Omental fat pad (tissue), 4 donors: Measurements from ENCODE around the gene PRR33. TPM values are rescaled to one million over a fixed set of nuclear protein-coding genes. Genes with fewer than 3 reads are reported as not detected.

Experiments used
- ATAC-seq: fragments of 150-250 bp; one replicate; pipeline ENCODE4 v1.9.1; 2016; ENCODE audit warnings: mild to moderate bottlenecking, moderate library complexity; ENCODE audit not compliant: low FRiP score
- DNase-seq: peaks from one replicate; pipeline ENCODE4 v3.0.0-alpha.2; 2019; ENCODE audit warnings: low spot score
- total RNA-seq, 4 donors: library from RNA; depleted of rRNA; stranded (reverse); fragments of >200 nt; gene quantifications; one replicate each; pipeline ENCODE4 v1.1.0, GENCODE V29; 2016
- TF ChIP-seq, protein P1 (sequence below), 3 donors: fragments of 450-650 bp; IDR thresholded peaks; one replicate each; pipeline ENCODE4 v1.5.1; 2016 to 2017; ENCODE audit warnings: antibody characterized with exemption in 3 of 3, mild to moderate bottlenecking in 3 of 3, moderate library complexity in 2 of 3

PRR33 gene
- total RNA-seq, 4 donors from 2014 or later = not detected

GRCh38 chr11:1870326-1870696, 21.4 kb downstream of the PRR33 start:
- TF ChIP-seq, protein P1, sequence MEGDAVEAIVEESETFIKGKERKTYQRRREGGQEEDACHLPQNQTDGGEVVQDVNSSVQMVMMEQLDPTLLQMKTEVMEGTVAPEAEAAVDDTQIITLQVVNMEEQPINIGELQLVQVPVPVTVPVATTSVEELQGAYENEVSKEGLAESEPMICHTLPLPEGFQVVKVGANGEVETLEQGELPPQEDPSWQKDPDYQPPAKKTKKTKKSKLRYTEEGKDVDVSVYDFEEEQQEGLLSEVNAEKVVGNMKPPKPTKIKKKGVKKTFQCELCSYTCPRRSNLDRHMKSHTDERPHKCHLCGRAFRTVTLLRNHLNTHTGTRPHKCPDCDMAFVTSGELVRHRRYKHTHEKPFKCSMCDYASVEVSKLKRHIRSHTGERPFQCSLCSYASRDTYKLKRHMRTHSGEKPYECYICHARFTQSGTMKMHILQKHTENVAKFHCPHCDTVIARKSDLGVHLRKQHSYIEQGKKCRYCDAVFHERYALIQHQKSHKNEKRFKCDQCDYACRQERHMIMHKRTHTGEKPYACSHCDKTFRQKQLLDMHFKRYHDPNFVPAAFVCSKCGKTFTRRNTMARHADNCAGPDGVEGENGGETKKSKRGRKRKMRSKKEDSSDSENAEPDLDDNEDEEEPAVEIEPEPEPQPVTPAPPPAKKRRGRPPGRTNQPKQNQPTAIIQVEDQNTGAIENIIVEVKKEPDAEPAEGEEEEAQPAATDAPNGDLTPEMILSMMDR (IDR thresholded peaks at IDR 0.05) = no peak
- DNase-seq (no peak), ATAC-seq (no peak)

DNA sequence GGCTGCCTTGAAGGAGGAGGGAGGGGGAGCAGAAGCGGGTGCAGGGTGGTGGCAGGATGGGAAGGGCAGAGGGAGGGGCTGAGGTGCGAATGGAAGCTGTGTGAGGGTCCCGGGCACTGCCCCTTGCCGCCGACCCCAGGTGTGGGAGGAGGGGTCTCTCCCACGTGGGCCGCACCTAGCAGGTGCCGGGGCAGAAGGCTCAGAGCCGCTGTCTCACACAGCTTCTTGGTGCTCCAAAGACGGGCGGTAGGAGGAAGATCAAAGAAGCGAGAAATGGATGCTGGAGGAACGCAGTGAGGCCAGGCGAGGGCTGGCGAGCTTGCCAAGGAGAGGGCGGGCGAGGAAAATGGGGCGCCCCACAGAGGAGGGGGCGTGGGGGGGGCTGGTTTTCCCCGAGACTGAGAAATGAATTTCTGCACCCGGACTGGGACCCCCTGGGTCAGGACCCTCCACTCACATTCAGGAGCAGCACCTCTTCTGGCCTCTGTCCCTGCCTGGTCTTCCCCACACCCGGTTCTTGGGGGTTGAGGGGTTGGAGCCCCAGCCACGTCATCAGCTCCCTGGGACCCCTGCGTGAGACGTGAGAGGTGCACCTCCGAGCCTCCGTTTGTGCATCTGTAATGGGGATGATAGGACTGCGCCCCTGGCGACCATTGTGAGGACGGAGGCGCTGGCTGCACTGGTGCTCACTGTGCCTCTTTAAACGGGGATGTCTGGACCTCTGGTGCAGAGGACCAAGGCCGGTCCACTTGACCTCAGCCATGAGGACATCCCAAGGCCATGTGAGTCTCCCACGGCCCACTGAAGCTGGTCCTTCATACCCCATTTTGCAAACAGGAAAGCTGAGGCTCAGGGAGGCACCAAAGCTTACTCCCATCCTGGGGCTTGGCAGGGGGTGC, 22.0 kb downstream of the PRR33 start:
- TF ChIP-seq, protein P1 (IDR thresholded peaks at IDR 0.05) = no peak
- DNase-seq (no peak), ATAC-seq (no peak)

GRCh38 chr11:1868636-1869291, 22.9 kb downstream of the PRR33 start:
- no peak for DNase-seq
- ATAC-seq = no peak
- TF ChIP-seq, protein P1 (IDR thresholded peaks at IDR 0.05) = no peak

DNA sequence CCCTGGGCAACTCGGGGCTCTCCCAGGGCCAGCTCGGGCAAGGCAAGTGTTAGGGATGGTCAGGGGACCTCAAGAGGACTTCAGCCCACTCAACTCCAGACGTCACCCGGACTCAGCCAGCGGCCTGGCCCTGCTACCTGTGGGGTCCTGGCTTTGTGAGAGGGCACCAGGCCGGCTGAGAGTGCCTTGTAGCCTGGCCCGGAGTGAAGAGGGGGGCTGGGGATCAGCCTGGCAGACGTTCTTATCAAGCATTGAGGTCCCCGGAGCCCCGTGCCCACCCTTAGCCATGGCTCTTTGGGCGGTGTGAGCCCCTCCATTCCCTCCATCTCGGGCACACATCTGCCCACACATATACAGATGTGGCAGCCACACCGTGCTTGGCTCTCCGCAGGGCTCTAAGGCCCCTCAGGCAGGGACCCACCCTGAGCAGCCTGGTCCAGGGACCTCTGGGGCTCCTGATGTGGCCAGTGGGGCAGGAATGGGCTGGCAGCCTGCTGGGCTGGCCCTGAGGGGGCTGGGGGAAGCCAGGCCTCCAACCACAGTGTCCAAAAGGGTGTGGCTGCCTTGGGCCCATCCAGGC, 23.5 kb downstream of the PRR33 start:
- no peak for ATAC-seq
- TF ChIP-seq, protein P1 (IDR thresholded peaks at IDR 0.05) = no peak

GRCh38 chr11:1867381-1867780, 24.3 kb downstream of the PRR33 start:
- TF ChIP-seq, protein P1 (IDR thresholded peaks at IDR 0.05) = no peak
- ATAC-seq = no peak
- no peak for DNase-seq

More for the DNA sequence above, 23.5 kb downstream of the PRR33 start:
- no peak for DNase-seq

DNA sequence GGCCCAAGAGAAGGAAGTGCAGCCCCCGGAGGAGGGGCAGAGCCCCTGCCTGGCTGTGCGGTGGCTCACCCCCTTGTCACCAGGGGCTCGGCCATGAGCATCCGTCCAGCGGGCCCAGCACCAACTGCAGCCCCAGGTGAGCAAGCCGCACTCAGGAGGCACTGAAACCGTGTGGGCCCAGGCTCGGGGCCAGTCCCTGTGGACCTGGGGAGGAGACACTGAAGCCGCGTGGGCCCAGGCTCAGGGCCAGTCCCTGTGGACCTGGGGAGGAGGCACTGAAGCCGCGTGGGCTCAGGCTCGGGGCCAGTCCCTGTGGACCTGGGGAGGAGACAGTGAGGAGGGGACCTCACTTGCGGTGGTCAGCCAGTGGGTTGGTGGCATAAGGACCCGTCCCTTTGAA, 24.9 kb downstream of the PRR33 start:
- DNase-seq = no peak

More for the DNA sequence above, 24.9 kb downstream of the PRR33 start:
- TF ChIP-seq, protein P1 (IDR thresholded peaks at IDR 0.05) = no peak
- ATAC-seq = no peak
